Stimulated activated CD4-positive, alpha-beta T cell treated with anti-CD3 and anti-CD28 coated beads, Interleukin-1b, Interleukin-23, amount 100 ng/mL, for 1 hour (primary cell): ENCODE measurements around the gene ATP6V1G1.
"Not testable (repeated sequence)": the region's sequence is repeated elsewhere in the genome, so short reads cannot be mapped to it uniquely, and the experiment has no call there.

Source experiments
- DNase-seq, 2 donors: peaks; one replicate each; pipeline ENCODE4 v3.0.0-alpha.2; 2020; ENCODE audit warnings: low read depth in 2 of 2

Gene ATP6V1G1

GRCh38 chr9:114578134-114578533 is 9.4 kb upstream of the ATP6V1G1 start:
- not testable (repeated sequence) for DNase-seq

GRCh38 chr9:114580609-114581193 is 6.9 kb upstream of the ATP6V1G1 start:
- no peak for DNase-seq

GRCh38 chr9:114583371-114584155 is 4.0 kb upstream of the ATP6V1G1 start:
- no peak for DNase-seq

GRCh38 chr9:114588210-114588609 is 641 bp downstream of the ATP6V1G1 start:
- no peak for DNase-seq

- DNase-seq = no peak
These were observed 1.3 kb downstream of the ATP6V1G1 start for GRCh38 chr9:114588651-114589526.

GRCh38 chr9:114590328-114590727 is 2.8 kb downstream of the ATP6V1G1 start:
- no peak for DNase-seq

- no peak for DNase-seq
These were observed 3.8 kb downstream of the ATP6V1G1 start for GRCh38 chr9:114591291-114591787.

GRCh38 chr9:114591849-114592248 is 4.3 kb downstream of the ATP6V1G1 start:
- no peak for DNase-seq

GRCh38 chr9:114592356-114592755 is 4.8 kb downstream of the ATP6V1G1 start:
- no peak for DNase-seq

- DNase-seq = no peak
These were observed 6.6 kb downstream of the ATP6V1G1 start for GRCh38 chr9:114594136-114594535.

GRCh38 chr9:114600502-114601248 is 13.1 kb downstream of the ATP6V1G1 start:
- DNase-seq = not testable (repeated sequence)

GRCh38 chr9:114601787-114602186 is 14.2 kb downstream of the ATP6V1G1 start:
- DNase-seq = not testable (repeated sequence)

GRCh38 chr9:114602620-114603019 is 15.1 kb downstream of the ATP6V1G1 start:
- DNase-seq = no peak

- no peak for DNase-seq
These were observed 15.7 kb downstream of the ATP6V1G1 start for GRCh38 chr9:114603248-114603647.

- no peak for DNase-seq
These were observed 17.4 kb downstream of the ATP6V1G1 start for GRCh38 chr9:114604989-114605388.

GRCh38 chr9:114606068-114606467 is 18.5 kb downstream of the ATP6V1G1 start:
- DNase-seq = no peak

GRCh38 chr9:114606597-114607207 is 19.1 kb downstream of the ATP6V1G1 start:
- DNase-seq = no peak

GRCh38 chr9:114607671-114608524 is 20.3 kb downstream of the ATP6V1G1 start:
- no peak for DNase-seq

- DNase-seq = no peak
These were observed 20.9 kb downstream of the ATP6V1G1 start for GRCh38 chr9:114608525-114608796.

- peak in 1 of 2 donors; percentile 17 for DNase-seq
These were observed 24.1 kb downstream of the ATP6V1G1 start for GRCh38 chr9:114611516-114612271.
